A549 (cell line): ENCODE results near the gene LRP5. TPM values are rescaled to one million over a fixed set of nuclear protein-coding genes. Genes with fewer than 3 reads are reported as not detected.
"Not testable (repeated sequence)": the region's sequence is repeated elsewhere in the genome, so short reads cannot be mapped to it uniquely, and the experiment has no call there.

Experiments
- ATAC-seq, 2 experiments: fragments of 200-7000 bp in 1 of 2; fragments of >200 bp in 1 of 2; cut with Nextera tagmentation in 1 of 2; cut with Tn5 transposase in 1 of 2; 3 replicates each; pipeline versions ENCODE4 v1.8.0 to v1.9.1; 2018 to 2020; ENCODE audit warnings: mild to moderate bottlenecking in 1 of 2, moderate library complexity in 1 of 2
- CTCF ChIA-PET: fragments of 300-600 bp; sonication (Branson Sonifier 250); formaldehyde crosslinking; extraction: SDS; loops from one replicate; lab custom pipeline; 2021; ENCODE audit warnings: antibody characterized with exemption, inconsistent platforms; lab: Yijun Ruan, JAX
- POLR2A ChIA-PET: fragments of 350-600 bp; formaldehyde crosslinking; extraction: SDS; loops from one replicate; lab custom pipeline; 2021; ENCODE audit warnings: antibody characterized with exemption, inconsistent platforms; lab: Yijun Ruan, JAX
- DNase-seq, 2 experiments: peaks; one replicate each; pipeline versions ENCODE4 v3.0.0 to v3.0.0-alpha.2; 2011 to 2016; ENCODE audit warnings: low read depth in 1 of 2, low spot score in 1 of 2
- FAIRE-seq: peaks from 2 replicates; lab custom pipeline; 2011; peaks lifted over from hg19 to GRCh38; lab: Jason Lieb, UNC
- H3K27ac ChIP-seq, 2 experiments: fragments of >200 bp; sonication (Bioruptor Twin); formaldehyde crosslinking; 3 replicates each; pipeline ENCODE4 v1.5.1; 2016 to 2017
- H3K4me1 ChIP-seq: fragments of >200 bp; sonication (Bioruptor Twin); formaldehyde crosslinking; 3 replicates; pipeline ENCODE4 v1.6.1; 2016
- H3K4me2 ChIP-seq: fragments of >200 bp; sonication (Bioruptor Twin); formaldehyde crosslinking; 3 replicates; pipeline ENCODE4 v1.6.1; 2016
- H3K4me3 ChIP-seq: fragments of >200 bp; sonication (Bioruptor Twin); formaldehyde crosslinking; 3 replicates; pipeline ENCODE4 v1.5.1; 2016
- H3K9me3 ChIP-seq: fragments of >200 bp; sonication (Bioruptor Twin); formaldehyde crosslinking; 3 replicates; pipeline ENCODE4 v1.6.1; 2016
- BCL3 ChIP-seq: fragments of >200 bp; sonication (Bioruptor Twin); formaldehyde crosslinking; IDR thresholded peaks from 3 replicates; pipeline ENCODE4 v1.6.1; 2016
- CBX8 ChIP-seq: fragments of 200-600 bp; sonication (generic); IDR thresholded peaks from 2 replicates; pipeline ENCODE4 v1.6.1; 2016
- CHD2 ChIP-seq: fragments of 150-350 bp; IDR thresholded peaks from 2 replicates; pipeline ENCODE4 v1.6.1; 2014; ENCODE audit warnings: low read length; ENCODE audit not compliant: partially characterized antibody
- CTCF ChIP-seq: fragments of >200 bp; sonication (Bioruptor Twin); formaldehyde crosslinking; IDR thresholded peaks from 3 replicates; pipeline ENCODE4 v1.5.1; 2016
- E2F6 ChIP-seq: IDR thresholded peaks from 2 replicates; pipeline ENCODE4 v1.6.1; 2012; ENCODE audit warnings: low read depth, borderline replicate concordance
- EHF ChIP-seq: fragments of 250-450 bp; sonication (Bioruptor Pico); IDR thresholded peaks from 2 replicates; pipeline ENCODE4 v1.5.0; 2020; ENCODE audit warnings: mild to moderate bottlenecking
- HDAC2 ChIP-seq: fragments of 200-600 bp; sonication (generic); IDR thresholded peaks from 2 replicates; pipeline ENCODE4 v1.6.1; 2016
- HOXA7 ChIP-seq: fragments of 250-450 bp; sonication (Bioruptor Pico); IDR thresholded peaks from 2 replicates; pipeline ENCODE4 v1.5.0; 2020; ENCODE audit warnings: mild to moderate bottlenecking, moderate library complexity
- HOXB13 ChIP-seq: fragments of 250-450 bp; sonication (Bioruptor Pico); IDR thresholded peaks from 2 replicates; pipeline ENCODE4 v1.5.0; 2020; ENCODE audit warnings: low read depth, mild to moderate bottlenecking, moderate library complexity
- HOXB5 ChIP-seq: fragments of 250-450 bp; sonication (Bioruptor Pico); IDR thresholded peaks from 2 replicates; pipeline ENCODE4 v1.5.0; 2020; ENCODE audit warnings: mild to moderate bottlenecking, moderate library complexity
- JUNB ChIP-seq: fragments of >200 bp; sonication (Bioruptor Twin); formaldehyde crosslinking; IDR thresholded peaks from 2 replicates; pipeline ENCODE4 v1.6.1; 2016
- KDM1A ChIP-seq: fragments of 200-600 bp; sonication (generic); IDR thresholded peaks from 2 replicates; pipeline ENCODE4 v1.6.1; 2016; ENCODE audit warnings: low read depth, mild to moderate bottlenecking
- KDM5A ChIP-seq: fragments of 200-600 bp; sonication (generic); IDR thresholded peaks from 2 replicates; pipeline ENCODE4 v1.6.1; 2016; ENCODE audit warnings: antibody characterized with exemption, mild to moderate bottlenecking
- MAFK ChIP-seq: fragments of 450-650 bp; IDR thresholded peaks from 2 replicates; pipeline ENCODE4 v1.6.1; 2014; ENCODE audit not compliant: partially characterized antibody
- MAX ChIP-seq: IDR thresholded peaks from 2 replicates; pipeline ENCODE4 v1.6.1; 2012
- PBX3 ChIP-seq: IDR thresholded peaks from 2 replicates; pipeline ENCODE4 v1.6.1; 2012
- POLR2A ChIP-seq: IDR thresholded peaks from 2 replicates; pipeline ENCODE4 v1.6.1; 2012; ENCODE audit warnings: mild to moderate bottlenecking, low read length
- RFX5 ChIP-seq: fragments of 450-650 bp; IDR thresholded peaks from 2 replicates; pipeline ENCODE4 v1.7.1; 2014; ENCODE audit warnings: antibody characterized with exemption, mild to moderate bottlenecking, moderate library complexity
- SREBF2 ChIP-seq: fragments of 450-650 bp; IDR thresholded peaks from 2 replicates; pipeline ENCODE4 v1.6.1; 2014; ENCODE audit warnings: mild to moderate bottlenecking, moderate library complexity
- ZFP36 ChIP-seq: fragments of 450-650 bp; IDR thresholded peaks from 2 replicates; pipeline ENCODE4 v1.6.1; 2014; ENCODE audit warnings: borderline replicate concordance; ENCODE audit not compliant: partially characterized antibody
- WGBS: methylation state at CpG from one replicate; pipeline ENCODE4 v1.1.6; 2017; ENCODE audit errors: missing lambda C conversion rate; 5-methylcytosine and 5-hydroxymethylcytosine counted together
- polyA plus RNA-seq, 4 experiments: library from polyadenylated mRNA; depleted of rRNA in 3 of 4; stranded (reverse); fragments of >200 nt; fragmentation: RNase III in 1 of 4; extraction: RNeasy Plus Mini Kit Qiagen cat#74134 plus additional on column Dnase treatment in 1 of 4; gene quantifications; 2 replicates in 3 of 4; 3 replicates in 1 of 4; pipeline ENCODE4 v1.2.3, GENCODE V29; 2011 to 2017

The LRP5 gene
- polyA plus RNA-seq, 2 of the 4 experiments (the other 2 are of a cell fraction) = 10.9 to 32.3 TPM

GRCh38 chr11:68342459-68343158, 30.2 kb downstream of the LRP5 start:
- H3K27ac ChIP-seq = peak overlapping the region; percentile 67 to 83
- DNase-seq = no peak
- ATAC-seq = peak; percentile 17 to 30; a peak in 4 of 6 replicates
- H3K4me3 ChIP-seq = no peak overlapping the region
- TF ChIP-seq EHF (CRISPR knock-in tag) = no peak
- TF ChIP-seq KDM1A = no peak
- no peak for TF ChIP-seq E2F6
- no peak for TF ChIP-seq MAFK
- no peak for TF ChIP-seq HOXB13 (CRISPR knock-in tag)
- TF ChIP-seq, all 56 proteins: peak for 0
- FAIRE-seq = no peak
- H3K4me2 ChIP-seq = peak overlapping the region; percentile 71
- peaks cover 5% of the 10 kb centered on the region; the same call in 1 of the 3 replicates for H3K9me3 ChIP-seq
- 50% methylated on average over 11 of the region's 13 CpGs for WGBS
- H3K4me1 ChIP-seq = peaks cover 62% of the 10 kb centered on the region
- POLR2A ChIA-PET = interaction anchor here (0.6 kb wide), 1 partner anchor 13 kb away, joined by 3 read pairs; no protein-coding TSS in a partner anchor
- CTCF ChIA-PET = interaction anchor here (0.7 to 2.7 kb wide), 8 partner anchors 8 to 1620 kb away, joined by 3 to 10 read pairs (median 4); no protein-coding TSS in a partner anchor

- WGBS = 83% methylated on average over 4 of the region's 14 CpGs
- Histone ChIP-seq H3K4me2 (peak overlapping the region; percentile 19; the same call in 2 of the 3 replicates), H3K9me3 (peaks cover 5% of the 10 kb centered on the region; the same call in 1 of the 3 replicates), H3K27ac (peak overlapping the region in 1 of 2 experiments; percentile 83; a peak in 1 of 6 replicates), H3K4me3 (no peak overlapping the region), H3K4me1 (peaks cover 50% of the 10 kb centered on the region)
- CTCF ChIA-PET = interaction anchor here (1.1 to 2.7 kb wide), 4 partner anchors 40 to 87 kb away, joined by 3 to 10 read pairs (median 8); no protein-coding TSS in a partner anchor
- TF ChIP-seq HOXB5 (no peak), CTCF (no peak), SREBF2 (no peak)
- no peak for FAIRE-seq
- no peak for DNase-seq
- POLR2A ChIA-PET = no interaction called here
- no peak for ATAC-seq
Observed at GRCh38 chr11:68343761-68344256, 31.4 kb downstream of the LRP5 start.

- H3K4me2 ChIP-seq, ATAC-seq, DNase-seq, POLR2A ChIA-PET, H3K4me3 ChIP-seq, H3K27ac ChIP-seq, H3K9me3 ChIP-seq, FAIRE-seq: not testable (repeated sequence)
- H3K4me1 ChIP-seq = peaks cover 45% of the 10 kb centered on the region
- 99% methylated on average over 7 of the region's 7 CpGs for WGBS
- CTCF ChIA-PET = interaction anchor here (1.7 kb wide), 1 partner anchor 47 kb away, joined by 5 read pairs; no protein-coding TSS in a partner anchor
Observed at GRCh38 chr11:68344821-68345220, 32.4 kb downstream of the LRP5 start.

GRCh38 chr11:68345776-68346461, 33.5 kb downstream of the LRP5 start:
- 83% methylated on average over 11 of the region's 11 CpGs for WGBS
- FAIRE-seq = no peak
- H3K4me2 ChIP-seq = no peak overlapping the region
- DNase-seq = no peak
- H3K4me1 ChIP-seq = peaks cover 34% of the 10 kb centered on the region
- ChIA-PET POLR2A (no interaction called here), CTCF (interaction anchor here (0.6 to 1.7 kb wide), 4 partner anchors 31 to 48 kb away, joined by 3 to 5 read pairs (median 4); no protein-coding TSS in a partner anchor)
- no peak overlapping the region for H3K4me3 ChIP-seq
- TF ChIP-seq CBX8 (no peak), MAX (no peak), RFX5 (no peak), POLR2A (no peak), PBX3 (no peak), HDAC2 (no peak), ZFP36 (no peak), CTCF (no peak), KDM5A (no peak), HOXA7 (CRISPR knock-in tag) (no peak), EHF (CRISPR knock-in tag) (no peak), BCL3 (no peak), JUNB (no peak), CHD2 (no peak)
- no peak for ATAC-seq
- peaks cover 5% of the 10 kb centered on the region; the same call in 1 of the 3 replicates for H3K9me3 ChIP-seq
- peak overlapping the region in 1 of 2 experiments; percentile 12; a peak in 1 of 6 replicates for H3K27ac ChIP-seq
